ENCODE data around the gene OTOG.

Gene OTOG

DNA sequence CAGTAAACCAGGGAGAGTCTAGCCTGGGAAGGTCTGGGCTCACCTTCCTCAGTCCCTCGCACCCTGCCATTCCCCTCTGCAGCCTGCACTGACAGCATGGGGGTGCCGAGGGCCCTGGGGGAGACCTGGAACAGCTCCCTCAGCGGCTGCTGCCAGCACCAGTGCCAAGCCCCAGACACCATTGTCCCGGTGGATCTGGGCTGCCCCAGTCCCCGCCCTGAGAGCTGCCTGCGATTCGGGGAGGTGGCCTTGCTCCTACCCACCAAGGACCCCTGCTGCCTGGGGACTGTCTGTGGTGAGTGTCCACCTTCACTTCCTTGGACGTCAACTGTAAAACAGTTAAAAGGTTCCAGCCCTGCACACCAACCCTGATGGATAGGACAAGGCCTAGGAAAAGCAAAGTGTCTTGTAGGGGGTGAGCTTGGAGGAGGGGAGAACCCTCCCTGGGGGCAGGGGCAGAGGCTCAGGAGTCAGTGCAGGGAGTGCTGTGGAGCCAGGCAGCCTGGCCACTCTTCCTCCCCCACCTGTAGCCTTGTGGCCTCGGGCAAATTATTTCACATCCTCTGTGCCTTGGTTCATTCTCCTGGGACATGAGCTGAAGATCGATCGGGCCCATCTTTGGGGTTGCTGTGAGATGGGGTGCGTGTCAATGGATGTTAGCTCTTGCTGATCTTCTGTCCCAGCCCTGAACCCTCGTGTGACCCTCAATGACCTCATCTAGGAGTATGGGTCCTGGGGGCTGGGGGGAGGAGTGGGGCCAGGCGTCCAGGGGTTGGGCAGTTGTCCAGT lies 87.1 kb downstream of the OTOG start:
- no peak for DNase-seq (ENCODE audit: low spot score)

DNA sequence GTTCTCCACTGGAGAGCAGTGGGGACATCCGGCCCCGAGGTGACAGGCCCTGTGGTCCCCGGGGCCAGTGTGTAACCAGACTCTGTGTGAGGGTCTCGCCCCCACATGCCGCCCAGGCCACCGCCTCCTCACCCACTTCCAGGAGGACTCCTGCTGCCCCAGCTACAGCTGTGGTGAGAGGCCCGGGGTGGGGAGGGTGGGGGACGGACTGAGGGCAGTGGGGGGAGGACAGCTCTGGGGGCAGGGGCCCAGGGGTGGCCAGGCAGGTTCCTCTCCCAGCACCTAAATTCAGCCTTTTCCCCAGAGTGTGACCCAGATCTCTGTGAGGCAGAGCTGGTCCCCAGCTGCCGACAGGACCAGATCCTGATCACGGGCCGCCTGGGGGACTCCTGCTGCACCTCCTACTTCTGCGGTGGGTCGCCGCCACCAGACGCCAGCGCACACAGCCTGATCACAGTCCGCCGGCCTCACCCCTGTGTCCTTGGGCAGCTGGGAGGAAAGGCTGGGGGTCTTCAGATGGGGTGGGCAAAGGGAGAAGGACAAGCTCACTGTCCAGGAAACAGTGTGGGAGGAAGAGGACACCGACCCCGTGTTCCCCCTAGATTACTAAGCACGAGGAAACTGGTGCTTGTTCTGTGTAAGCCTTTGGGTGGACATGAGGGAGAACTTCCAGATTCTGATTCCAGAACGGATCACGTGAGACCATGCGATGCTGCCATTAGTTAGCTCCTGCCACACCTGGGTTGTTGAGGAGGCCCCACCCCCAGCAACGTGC lies 87.9 kb downstream of the OTOG start:
- no peak for DNase-seq (ENCODE audit: low spot score)

DNA sequence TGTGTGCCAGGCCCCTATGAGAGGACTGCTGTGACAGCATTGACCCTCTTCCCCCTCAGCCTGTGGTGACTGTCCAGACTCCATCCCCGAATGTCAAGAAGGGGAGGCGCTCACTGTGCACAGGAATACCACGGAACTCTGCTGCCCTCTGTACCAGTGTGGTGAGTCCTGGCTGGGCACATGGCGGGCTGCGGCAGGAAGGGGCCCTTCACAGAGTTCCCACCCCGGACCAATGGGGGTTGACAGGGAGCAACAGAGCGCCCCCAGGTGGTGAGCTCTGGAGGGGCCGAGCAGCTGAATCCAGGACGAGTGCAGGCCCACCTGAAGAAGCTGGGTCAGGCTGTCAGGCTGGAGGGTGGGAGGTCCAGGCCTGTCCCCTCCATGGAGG lies 88.5 kb downstream of the OTOG start:
- peak; percentile 7 for DNase-seq (ENCODE audit: low spot score)

DNA sequence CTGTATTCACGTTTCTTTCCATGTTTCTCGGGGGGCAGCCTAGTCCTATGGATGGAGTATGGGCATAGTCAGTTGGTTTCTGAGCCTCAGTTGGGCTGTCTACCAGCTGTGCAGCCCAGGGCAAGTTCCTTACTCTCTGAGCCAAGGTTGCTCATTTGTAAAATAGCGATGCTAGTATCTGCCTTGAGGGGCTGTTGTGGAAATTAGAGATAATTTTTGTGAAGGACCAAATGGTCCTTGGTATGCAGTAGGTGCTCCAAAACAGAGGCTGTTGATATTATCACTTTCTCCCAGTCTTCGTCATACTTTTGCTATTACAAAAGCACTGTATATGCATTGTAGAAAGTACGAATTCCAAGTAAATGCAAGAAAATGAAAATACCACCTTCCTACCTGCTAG lies 89.7 kb downstream of the OTOG start:
- DNase-seq (ENCODE audit: low spot score) = no peak

DNA sequence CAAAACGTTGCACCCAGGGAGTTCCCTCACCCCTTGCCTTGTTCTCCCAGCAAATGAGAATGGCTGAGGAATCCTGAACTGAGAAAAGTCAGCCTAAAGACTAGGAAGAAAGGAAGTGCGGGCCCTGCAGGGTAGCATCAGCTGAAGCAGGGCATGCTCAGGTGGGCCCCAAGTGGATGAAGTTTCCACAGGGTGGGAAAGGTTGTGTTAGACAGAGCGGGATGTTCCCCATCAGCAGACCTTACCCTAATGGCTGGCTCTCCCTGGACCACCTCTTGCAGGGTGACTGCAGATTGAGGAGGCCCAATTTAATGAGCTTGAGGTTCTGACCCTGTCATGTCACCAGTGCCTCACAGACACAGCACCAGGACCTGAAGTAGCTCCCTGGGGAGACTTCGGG lies 90.8 kb downstream of the OTOG start:
- DNase-seq (ENCODE audit: low spot score) = no peak

DNA sequence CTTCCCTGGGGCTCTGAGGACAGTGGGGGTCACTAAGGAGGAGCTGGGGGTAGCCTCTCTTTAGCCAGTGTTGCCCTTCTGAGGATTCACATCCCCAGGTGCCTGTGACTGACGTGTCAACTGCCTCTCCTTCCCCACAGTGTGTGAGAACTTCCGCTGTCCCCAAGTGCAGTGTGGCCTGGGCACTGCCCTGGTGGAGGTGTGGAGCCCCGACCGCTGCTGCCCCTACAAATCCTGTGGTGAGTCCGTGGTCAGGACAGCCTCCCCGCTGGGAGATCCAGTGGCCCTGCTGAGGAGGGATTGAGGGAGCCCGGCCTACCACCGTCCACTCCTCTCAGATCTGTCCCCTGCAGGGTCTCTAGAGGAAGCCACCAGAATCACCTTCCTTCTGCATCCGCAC lies 91.3 kb downstream of the OTOG start:
- DNase-seq (ENCODE audit: low spot score) = no peak

DNA sequence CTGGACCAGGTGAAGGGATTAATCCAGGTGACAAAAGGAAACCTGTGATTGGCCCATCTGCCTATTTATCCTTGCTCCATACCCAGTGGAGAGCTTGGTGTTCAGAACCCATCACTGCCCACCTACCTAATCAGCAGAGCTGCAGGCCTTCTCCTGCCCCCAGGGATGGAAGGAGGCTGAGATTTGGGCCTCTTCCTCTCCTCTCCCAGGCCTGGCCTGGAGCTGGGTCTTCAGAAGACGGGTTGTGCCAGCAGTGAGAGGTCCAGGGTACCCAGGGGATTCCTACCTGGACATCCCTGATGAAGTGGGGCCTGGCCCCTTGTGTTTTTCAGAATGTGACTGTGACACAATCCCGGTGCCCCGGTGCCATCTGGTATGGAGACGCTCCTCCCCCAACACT lies 92.0 kb downstream of the OTOG start:
- DNase-seq (ENCODE audit: low spot score) = no peak

DNA sequence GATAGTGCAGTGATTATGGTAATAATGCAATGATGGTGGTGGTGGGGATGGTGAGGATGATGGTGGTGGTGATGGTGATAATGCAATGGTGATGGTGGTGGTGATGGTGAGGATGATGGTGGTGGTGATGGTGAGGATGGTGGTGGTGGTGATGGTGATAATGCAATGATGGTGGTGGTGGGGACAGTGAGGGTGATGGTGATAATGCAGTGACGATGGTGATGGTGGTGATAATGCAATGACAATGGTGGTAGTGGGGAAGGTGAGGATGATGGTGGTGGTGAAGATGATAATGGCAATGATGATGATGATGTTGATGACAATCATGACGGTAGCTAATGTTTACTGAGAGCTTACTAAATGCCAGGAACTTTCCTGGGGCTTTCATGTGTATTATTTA lies 92.7 kb downstream of the OTOG start:
- DNase-seq (ENCODE audit: low spot score) = no peak

DNA sequence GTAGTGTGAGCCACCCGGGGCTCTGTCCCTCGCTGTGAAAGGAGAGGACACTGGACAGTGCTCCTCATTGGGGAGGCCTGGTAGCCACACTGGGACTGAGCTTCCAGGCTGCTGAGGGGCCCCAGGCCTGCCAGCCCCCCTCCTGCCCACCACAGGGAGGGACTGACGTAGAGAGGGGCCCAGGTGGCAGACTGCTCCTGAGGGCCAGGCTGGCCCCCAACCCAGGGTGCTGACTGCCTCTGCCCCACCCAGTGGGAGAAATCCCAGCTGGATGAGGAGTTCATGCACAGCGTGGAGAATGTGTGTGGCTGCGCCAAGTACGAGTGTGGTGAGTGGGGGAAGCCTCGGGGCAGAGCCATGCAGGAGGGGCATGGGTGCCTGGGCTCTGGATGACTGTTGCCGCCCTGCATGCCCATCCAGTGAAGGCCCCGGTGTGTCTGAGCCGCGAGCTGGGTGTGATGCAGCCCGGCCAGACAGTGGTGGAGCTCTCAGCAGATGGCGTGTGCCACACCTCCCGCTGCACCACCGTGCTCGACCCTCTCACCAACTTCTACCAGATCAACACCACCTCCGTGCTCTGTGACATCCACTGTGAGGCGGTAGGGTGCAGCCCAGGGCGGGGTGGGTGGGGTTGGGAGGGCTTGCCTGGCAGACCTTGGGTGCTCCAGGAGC lies 93.6 kb downstream of the OTOG start:
- no peak for DNase-seq (ENCODE audit: low spot score)

DNA sequence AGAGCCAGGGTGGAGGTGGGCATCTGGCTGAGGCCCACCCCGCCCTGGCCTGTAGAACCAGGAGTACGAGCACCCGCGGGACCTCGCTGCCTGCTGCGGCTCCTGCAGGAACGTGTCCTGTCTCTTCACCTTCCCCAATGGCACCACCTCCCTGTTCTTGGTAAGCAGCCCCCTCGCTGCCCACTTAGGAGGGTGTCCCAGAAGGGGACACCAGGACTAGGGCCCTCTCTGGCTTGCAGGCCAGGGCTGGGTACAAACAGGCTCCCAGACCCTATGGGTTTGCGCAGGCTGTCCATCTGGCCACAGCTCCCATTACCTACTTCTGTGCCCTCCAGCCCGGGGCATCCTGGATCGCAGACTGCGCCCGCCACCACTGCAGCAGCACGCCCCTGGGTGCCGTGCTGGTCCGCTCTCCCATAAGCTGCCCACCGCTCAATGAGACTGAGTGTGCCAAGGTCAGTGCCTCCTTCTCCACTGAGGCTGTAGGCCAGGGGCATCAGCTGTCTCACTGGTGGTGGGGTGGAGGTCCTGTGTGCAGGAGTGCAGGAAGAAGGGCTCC lies 94.8 kb downstream of the OTOG start:
- DNase-seq (ENCODE audit: low spot score) = no peak

DNA sequence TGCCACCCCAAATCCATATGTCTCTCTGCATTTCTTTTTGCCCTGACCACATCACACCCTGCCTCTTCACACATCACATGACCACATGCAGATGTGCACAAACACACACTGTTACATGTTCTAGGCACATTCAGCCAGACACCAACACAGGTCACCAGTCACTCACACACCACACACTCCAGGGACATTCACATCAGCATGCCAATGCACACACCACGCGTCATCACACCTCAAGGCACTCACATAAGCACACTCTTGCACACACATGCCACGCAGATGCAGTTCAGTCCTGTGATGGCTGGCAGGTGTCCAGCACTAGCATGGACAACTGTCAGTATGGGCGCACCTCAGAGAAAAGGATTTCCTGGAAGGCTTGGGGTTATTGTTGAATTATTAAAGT lies 95.3 kb downstream of the OTOG start:
- DNase-seq (ENCODE audit: low spot score) = no peak

DNA sequence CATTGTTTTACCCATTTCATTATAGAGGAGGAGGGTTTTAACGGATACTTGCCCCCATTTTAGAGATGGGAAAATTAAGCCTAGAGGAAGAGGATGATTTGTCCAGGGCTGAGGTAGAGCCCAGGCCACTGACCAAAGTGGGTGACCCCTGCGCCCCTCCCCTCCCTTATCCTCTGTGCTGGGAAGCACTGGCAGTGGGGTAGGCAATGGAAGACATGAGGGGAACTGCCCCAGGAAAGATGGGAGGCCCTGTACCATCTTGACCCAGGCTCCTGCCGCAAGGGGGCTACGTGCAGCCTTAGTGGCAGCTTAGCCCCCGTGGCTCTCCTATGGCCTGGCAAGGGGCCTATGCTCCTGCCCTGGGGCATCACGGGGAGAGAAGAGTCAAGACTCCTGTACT lies 95.9 kb downstream of the OTOG start:
- DNase-seq (ENCODE audit: low spot score) = no peak

DNA sequence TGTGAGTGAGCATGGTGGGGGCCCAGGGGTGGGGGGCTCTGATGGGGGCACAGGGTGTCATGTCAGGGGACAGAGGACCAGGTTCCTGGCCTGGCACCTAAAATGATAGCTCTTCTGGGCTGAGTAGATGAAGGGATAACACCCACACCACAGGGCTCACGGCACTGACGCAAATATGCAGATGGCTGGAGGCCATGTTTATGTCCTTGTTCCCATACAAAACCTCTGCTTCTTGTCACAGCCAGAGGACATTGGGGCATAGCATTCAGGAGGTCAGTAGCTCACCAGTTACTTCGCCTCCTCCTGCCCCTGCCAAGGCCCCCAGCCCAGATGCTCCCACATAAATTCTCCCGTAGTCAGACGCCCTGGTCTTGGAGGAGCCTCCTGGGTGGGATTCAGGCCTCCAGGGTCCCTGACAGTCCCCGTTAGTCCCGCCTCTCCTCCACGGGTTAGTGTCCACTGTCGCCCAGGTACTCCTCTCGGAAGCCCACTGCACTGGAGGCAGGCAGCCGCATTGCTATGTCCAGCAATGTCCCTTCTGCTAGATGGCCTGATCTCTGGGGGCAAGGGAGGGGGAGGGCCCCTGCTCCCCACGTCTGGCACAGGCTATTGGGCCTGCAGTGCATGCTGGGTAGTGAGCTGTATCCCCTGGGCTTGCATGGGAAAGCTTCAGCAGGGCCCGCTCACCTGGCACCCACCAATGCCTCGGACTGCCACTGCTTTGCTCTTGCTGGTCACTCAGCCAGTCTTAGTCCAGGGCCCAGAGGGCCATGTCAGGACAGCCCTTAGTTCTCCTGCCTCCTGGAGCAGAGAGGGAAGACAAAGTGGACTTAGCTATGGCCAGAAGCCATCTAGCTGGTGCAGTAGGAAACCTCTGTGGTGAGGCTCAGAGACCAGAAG lies 96.7 kb downstream of the OTOG start:
- no peak for DNase-seq (ENCODE audit: low spot score)

DNA sequence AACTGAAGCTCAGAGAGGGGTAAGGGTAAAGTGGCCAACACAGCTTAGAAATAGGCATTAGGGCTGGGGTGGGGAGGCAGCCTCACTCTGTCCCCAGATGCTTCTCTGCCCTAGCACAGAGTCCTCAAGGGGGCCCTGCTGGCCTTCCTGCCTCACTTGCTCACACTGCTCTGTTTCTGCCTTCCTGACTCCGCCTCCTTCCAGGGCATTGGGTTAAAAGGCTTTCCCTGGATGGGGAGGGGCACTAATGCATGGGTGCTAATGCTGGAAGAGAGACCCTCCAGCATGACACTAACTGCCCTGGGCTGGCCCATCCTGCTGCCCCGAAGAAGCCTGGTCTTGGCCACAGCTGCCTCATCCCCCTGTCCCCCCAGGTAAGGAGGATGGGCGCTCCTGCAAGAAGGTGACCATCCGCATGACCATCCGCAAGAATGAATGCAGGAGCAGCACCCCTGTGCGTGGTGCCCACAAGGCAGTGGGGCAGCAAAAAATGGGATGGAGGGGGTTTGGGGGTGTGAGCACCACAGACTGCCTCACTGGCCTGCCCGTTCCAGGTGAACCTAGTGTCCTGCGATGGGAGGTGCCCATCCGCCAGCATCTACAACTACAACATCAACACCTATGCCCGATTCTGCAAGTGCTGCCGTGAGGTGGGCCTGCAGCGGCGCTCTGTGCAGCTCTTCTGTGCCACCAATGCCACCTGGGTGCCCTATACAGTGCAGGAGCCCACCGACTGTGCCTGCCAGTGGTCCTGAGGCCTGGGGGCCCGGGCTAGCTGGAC lies 98.3 kb downstream of the OTOG start:
- no peak for DNase-seq (ENCODE audit: low spot score)

DNA sequence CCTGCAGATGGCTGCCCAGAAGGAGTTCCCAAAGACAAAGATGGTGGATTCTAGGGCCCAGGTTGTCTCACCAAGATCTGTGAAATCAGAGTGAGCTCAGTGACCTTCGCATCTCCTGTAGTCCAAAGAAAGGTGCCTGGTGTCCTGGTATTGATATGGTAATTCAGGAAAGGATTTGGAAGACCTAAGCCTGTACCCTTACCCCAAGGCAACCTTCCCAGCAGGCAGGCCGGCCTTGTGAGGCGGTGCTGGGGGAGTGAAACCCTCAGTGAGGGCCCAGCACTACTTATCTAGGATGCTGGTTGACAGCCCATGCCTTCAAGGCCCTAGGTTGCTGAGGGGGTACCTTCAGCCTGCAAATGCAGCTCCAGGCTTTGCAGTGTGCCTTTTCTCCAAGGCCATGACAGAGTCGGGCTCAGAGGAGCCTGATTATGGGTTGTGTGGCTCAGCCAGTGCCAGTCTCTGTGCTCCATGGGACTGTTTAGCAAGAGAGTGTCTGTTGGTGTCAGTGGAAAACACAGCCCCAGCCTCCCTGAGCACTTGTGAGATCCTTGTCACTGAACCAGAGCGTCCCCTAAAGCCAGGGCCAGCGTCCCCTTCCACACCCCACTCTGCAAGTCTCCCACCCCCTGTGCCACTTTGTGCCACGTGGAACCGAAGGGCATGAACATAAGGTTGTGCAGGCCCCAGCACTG lies 99.5 kb downstream of the OTOG start:
- no peak for DNase-seq (ENCODE audit: low spot score)

DNA sequence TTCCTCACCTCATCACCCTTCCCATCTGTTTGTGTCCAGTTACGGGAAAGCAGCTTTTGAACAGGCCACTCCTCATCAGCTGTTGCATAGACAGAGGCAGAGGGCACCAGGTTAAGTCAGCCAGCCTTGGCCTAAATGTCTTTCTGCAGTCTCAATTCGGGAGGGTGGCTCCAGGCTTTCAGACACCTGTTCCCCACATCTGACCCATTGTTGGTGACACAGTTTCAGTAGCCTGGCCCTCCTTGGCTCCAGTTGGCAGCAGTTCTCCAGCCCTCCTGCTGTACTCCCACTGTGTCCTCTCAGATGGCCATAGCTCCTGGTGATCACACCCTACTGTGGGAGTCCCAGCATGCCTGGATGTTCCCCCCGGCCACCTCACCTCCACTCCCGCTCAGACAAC lies 101.5 kb downstream of the OTOG start:
- DNase-seq (ENCODE audit: low spot score) = no peak

DNA sequence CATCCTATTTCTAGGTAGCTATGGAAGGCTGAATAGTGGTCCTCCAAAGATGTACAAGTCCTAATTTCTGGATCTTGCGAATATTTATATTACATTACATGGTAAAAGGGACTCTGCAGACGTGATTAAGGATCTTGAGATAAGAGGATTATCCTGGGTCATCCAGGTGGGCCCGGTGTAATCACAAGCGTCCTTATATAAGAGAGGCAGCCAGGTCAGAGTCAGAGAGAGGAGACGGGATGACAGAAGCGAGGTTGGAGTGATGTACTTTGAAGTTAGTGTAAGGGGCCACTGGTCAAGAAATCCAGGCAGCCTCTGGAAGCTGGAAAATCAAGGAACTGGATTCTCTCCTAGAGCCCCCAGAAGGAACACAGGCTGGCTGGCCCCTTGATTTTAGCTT lies 102.2 kb downstream of the OTOG start:
- DNase-seq (ENCODE audit: low spot score) = no peak

DNA sequence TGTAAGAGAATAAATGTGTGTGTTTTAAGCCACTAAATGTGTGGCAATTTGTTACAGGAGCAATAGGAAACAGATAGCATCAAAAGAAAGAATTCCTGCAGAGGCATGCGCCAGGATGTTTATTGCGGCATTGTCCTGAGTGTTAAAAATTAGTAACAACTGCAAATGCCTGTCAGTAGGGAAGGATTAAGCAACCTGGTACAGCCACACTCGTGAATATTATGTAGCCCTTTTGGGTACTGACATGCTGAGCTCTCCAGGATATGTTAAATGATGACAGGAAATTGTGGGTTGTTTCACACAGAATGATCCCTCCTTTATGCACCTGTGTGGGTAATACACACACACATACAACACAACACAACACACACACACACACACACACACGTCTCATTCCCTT lies 102.6 kb downstream of the OTOG start:
- DNase-seq (ENCODE audit: low spot score) = no peak

DNA sequence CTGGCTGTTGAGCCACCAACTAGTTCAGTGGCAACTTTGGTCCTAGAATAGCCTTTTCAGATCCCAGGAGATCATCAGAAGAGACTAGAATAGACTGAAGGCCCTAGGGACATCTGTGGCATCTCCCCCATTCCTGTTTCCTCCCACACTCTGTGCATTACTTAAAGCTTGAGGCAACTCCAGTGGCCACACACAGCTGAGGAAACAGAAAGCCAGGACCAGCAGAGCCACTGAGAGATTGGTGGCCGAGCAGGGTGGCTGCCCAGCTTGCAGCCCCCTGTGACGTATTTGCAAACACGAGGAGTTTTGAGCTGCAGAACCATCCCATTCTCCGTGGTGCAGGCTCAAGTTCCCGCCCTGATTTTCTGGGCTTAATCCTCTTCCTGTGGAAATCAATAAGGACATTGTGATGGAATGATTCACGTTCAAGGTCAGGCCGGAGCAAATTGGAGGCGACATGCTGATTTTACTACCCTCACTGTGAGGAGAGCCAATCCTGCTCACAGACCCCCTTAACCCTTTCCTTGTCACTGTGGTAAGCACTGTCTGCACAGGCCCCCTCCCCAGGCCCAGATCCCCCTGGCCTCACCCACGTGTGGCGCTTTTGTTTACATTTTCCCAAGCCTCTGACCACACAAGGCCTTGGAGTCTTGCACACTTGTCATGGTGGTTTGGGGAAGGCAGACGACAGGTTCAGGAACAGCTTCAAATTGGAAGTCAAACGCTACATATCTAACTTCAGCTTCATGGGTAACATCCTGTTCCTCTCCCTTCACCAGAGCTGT lies 103.3 kb downstream of the OTOG start:
- DNase-seq (ENCODE audit: low spot score) = no peak

DNA sequence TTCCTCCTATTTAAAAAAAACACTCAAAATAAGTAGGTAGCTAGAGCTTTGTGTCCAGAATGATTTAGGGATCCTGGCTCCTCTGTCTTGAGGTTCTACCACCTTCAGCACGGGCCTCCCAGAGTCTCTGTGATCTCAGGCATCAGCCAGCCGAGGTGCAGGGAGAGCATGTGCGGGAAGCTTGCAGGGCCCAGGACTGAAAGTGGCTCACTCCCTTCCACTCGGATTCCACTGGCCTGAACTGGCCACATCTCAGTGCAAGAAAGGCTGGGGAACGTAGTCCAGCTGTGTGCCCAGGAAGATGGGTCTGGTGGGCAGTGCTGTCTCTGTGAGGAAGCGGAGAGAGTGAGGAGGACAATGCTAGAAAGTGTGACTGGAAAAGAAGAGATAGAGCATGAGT lies 104.0 kb downstream of the OTOG start:
- no peak for DNase-seq (ENCODE audit: low spot score)

Data from hematopoietic multipotent progenitor cell treated with erythropoietin and hydrocortisone succinate and interleukin-3 and kit ligand, for 17 days (in vitro differentiated cells).